Measurements from ENCODE around the gene SMO. TPM values are rescaled to one million over a fixed set of nuclear protein-coding genes. Genes with fewer than 3 reads are reported as not detected.
"Not testable (repeated sequence)": the region's sequence is repeated elsewhere in the genome, so short reads cannot be mapped to it uniquely, and the experiment has no call there.

SMO gene
- total RNA-seq, 1 donor from 2014 or later: 8.6 TPM

- FAIRE-seq (no peak), DNase-seq (ENCODE audit: low spot score in 2 of 2) (no peak)
These were observed 39.5 kb downstream of the SMO start for GRCh38 chr7:129227646-129228578.

GRCh38 chr7:129228633-129229032 is 40.2 kb downstream of the SMO start:
- DNase-seq (ENCODE audit: low spot score in 2 of 2): no peak
- FAIRE-seq: no peak

- DNase-seq (ENCODE audit: low spot score in 2 of 2) (no peak), FAIRE-seq (no peak)
These were observed 43.2 kb downstream of the SMO start for GRCh38 chr7:129231666-129232065.

- FAIRE-seq (no peak), DNase-seq (ENCODE audit: low spot score in 2 of 2) (no peak)
These were observed 50.1 kb downstream of the SMO start for GRCh38 chr7:129238546-129238945.

GRCh38 chr7:129240119-129240820 is 51.8 kb downstream of the SMO start:
- FAIRE-seq (no peak), DNase-seq (ENCODE audit: low spot score in 2 of 2) (no peak)

GRCh38 chr7:129244220-129244619 is 55.8 kb downstream of the SMO start:
- FAIRE-seq: no peak
- no peak for DNase-seq (ENCODE audit: low spot score in 2 of 2)

- FAIRE-seq: no peak
- DNase-seq (ENCODE audit: low spot score in 2 of 2): no peak
These were observed 57.1 kb downstream of the SMO start for GRCh38 chr7:129245533-129245932.

- DNase-seq (ENCODE audit: low spot score in 2 of 2) (no peak), FAIRE-seq (no peak)
These were observed 58.7 kb downstream of the SMO start for GRCh38 chr7:129247087-129247486.

- FAIRE-seq (no peak), DNase-seq (ENCODE audit: low spot score in 2 of 2) (no peak)
These were observed 63.7 kb downstream of the SMO start for GRCh38 chr7:129252128-129252527.

GRCh38 chr7:129252603-129253002 is 64.2 kb downstream of the SMO start:
- not testable (repeated sequence) for FAIRE-seq; DNase-seq (ENCODE audit: low spot score in 2 of 2)

- FAIRE-seq (no peak), DNase-seq (ENCODE audit: low spot score in 2 of 2) (no peak)
These were observed 67.4 kb downstream of the SMO start for GRCh38 chr7:129255800-129256199.

- no peak for DNase-seq (ENCODE audit: low spot score in 2 of 2)
- FAIRE-seq: no peak
These were observed 67.8 kb downstream of the SMO start for GRCh38 chr7:129256221-129256620.

GRCh38 chr7:129257168-129257567 is 68.7 kb downstream of the SMO start:
- no peak for FAIRE-seq

GRCh38 chr7:129258649-129259389 is 70.4 kb downstream of the SMO start:
- peak in 1 of 2 donors; percentile 10 for DNase-seq (ENCODE audit: low spot score in 2 of 2)
- FAIRE-seq: no peak

More at GRCh38 chr7:129257168-129257567, 68.7 kb downstream of the SMO start:
- DNase-seq (ENCODE audit: low spot score in 2 of 2): no peak

- DNase-seq (ENCODE audit: low spot score in 2 of 2) (no peak), FAIRE-seq (no peak)
These were observed 73.9 kb downstream of the SMO start for GRCh38 chr7:129262324-129262723.

Small RNA genes within 50 kb of the gene (small RNA-seq; reads per million reads assigned to genes)
- 0.10 reads per million for gene RNY1P11

Other genes starting within 250 kb of the SMO start
- 101 TPM for gene TNPO3, start 133.5 kb upstream of the SMO start, total RNA-seq
- 4.1 TPM for gene TSPAN33, start 43.9 kb upstream of the SMO start, total RNA-seq
- 15.9 TPM for gene AHCYL2, start 36.4 kb downstream of the SMO start, total RNA-seq
- gene STRIP2, start 245.8 kb downstream of the SMO start, total RNA-seq: 44.8 TPM

All from frontal cortex (tissue), 4 donors.